CMK (cell line): ENCODE data around the gene ARHGAP29.

Source experiments
- DNase-seq: peaks from one replicate; pipeline ENCODE4 v3.0.0-alpha.2; 2010; ENCODE audit warnings: low read depth

ARHGAP29 gene

GRCh38 chr1:94237291-94238226, at the start of gene ARHGAP29:
ARHGAP29 (minus strand) TSS chr1:94237584; CDS start chr1:94231611, 5,973 bp downstream.
- DNase-seq = no peak

- DNase-seq = no peak
These were observed 49.6 kb upstream of the ARHGAP29 start for GRCh38 chr1:94286864-94287437.

- no peak for DNase-seq
These were observed 47.8 kb upstream of the ARHGAP29 start for GRCh38 chr1:94285031-94285654.

- no peak for DNase-seq
These were observed 47.1 kb upstream of the ARHGAP29 start for GRCh38 chr1:94284476-94284875.

- DNase-seq = no peak
These were observed 46.1 kb upstream of the ARHGAP29 start for GRCh38 chr1:94283462-94283861.

GRCh38 chr1:94282143-94282711, 44.8 kb upstream of the ARHGAP29 start:
- DNase-seq = no peak

GRCh38 chr1:94281361-94282142, 44.2 kb upstream of the ARHGAP29 start:
- no peak for DNase-seq

- DNase-seq = no peak
These were observed 43.2 kb upstream of the ARHGAP29 start for GRCh38 chr1:94280541-94280940.

- DNase-seq = no peak
These were observed 42.1 kb upstream of the ARHGAP29 start for GRCh38 chr1:94279462-94279861.

GRCh38 chr1:94279038-94279437, 41.7 kb upstream of the ARHGAP29 start:
- no peak for DNase-seq

- no peak for DNase-seq
These were observed 39.6 kb upstream of the ARHGAP29 start for GRCh38 chr1:94276988-94277434.

GRCh38 chr1:94275083-94275482, 37.7 kb upstream of the ARHGAP29 start:
- no peak for DNase-seq

GRCh38 chr1:94274561-94274960, 37.2 kb upstream of the ARHGAP29 start:
- no peak for DNase-seq

- no peak for DNase-seq
These were observed 35.7 kb upstream of the ARHGAP29 start for GRCh38 chr1:94273111-94273510.

- DNase-seq = no peak
These were observed 35.0 kb upstream of the ARHGAP29 start for GRCh38 chr1:94272388-94272787.

GRCh38 chr1:94271373-94271772, 34.0 kb upstream of the ARHGAP29 start:
- no peak for DNase-seq

- DNase-seq = no peak
These were observed 33.4 kb upstream of the ARHGAP29 start for GRCh38 chr1:94270801-94271203.

- DNase-seq = no peak
These were observed 32.5 kb upstream of the ARHGAP29 start for GRCh38 chr1:94269921-94270320.

- no peak for DNase-seq
These were observed 28.5 kb upstream of the ARHGAP29 start for GRCh38 chr1:94265906-94266305.

GRCh38 chr1:94265011-94265422, 27.6 kb upstream of the ARHGAP29 start:
- no peak for DNase-seq

- no peak for DNase-seq
These were observed 23.4 kb upstream of the ARHGAP29 start for GRCh38 chr1:94260635-94261387.
